BLaER1 treated with 17β-estradiol and CSF1 and Interleukin-3, amounts not matched to agents 10 nM and 100 nM (cell line): Measurements from ENCODE around the gene HIC1.

Source experiments
- H3K27ac ChIP-seq, 11 experiments: shearing (Covaris generic); formaldehyde crosslinking; 2 replicates each; pipeline ENCODE4 v1.8.1; 2022
- H3K27me3 ChIP-seq, 11 experiments: shearing (Covaris generic); formaldehyde crosslinking; 2 replicates each; pipeline ENCODE4 v1.8.1; 2022
- H3K36me3 ChIP-seq, 11 experiments: shearing (Covaris generic); formaldehyde crosslinking; 2 replicates each; pipeline ENCODE4 v1.8.1; 2022
- H3K4me1 ChIP-seq, 10 experiments: shearing (Covaris generic); formaldehyde crosslinking; 2 replicates each; pipeline ENCODE4 v1.8.1; 2022
- H3K4me2 ChIP-seq, 11 experiments: shearing (Covaris generic); formaldehyde crosslinking; 2 replicates each; pipeline ENCODE4 v1.8.1; 2022
- H3K4me3 ChIP-seq, 10 experiments: shearing (Covaris generic); formaldehyde crosslinking; 2 replicates each; pipeline ENCODE4 v1.8.1; 2022
- H3K9ac ChIP-seq, 11 experiments: shearing (Covaris generic); formaldehyde crosslinking; 2 replicates each; pipeline ENCODE4 v1.8.1; 2022
- H3K9me3 ChIP-seq, 11 experiments: shearing (Covaris generic); formaldehyde crosslinking; replicated peaks in 1 of 11; 2 replicates each; pipeline ENCODE4 v1.8.1; 2022
- H4K20me1 ChIP-seq, 11 experiments: shearing (Covaris generic); formaldehyde crosslinking; 2 replicates each; pipeline ENCODE4 v1.8.1; 2022
- Cebpa-rat ChIP-seq, 11 experiments: shearing (Covaris generic); IDR thresholded peaks; 2 replicates each; pipeline ENCODE4 v1.8.1; 2022

The HIC1 gene

DNA sequence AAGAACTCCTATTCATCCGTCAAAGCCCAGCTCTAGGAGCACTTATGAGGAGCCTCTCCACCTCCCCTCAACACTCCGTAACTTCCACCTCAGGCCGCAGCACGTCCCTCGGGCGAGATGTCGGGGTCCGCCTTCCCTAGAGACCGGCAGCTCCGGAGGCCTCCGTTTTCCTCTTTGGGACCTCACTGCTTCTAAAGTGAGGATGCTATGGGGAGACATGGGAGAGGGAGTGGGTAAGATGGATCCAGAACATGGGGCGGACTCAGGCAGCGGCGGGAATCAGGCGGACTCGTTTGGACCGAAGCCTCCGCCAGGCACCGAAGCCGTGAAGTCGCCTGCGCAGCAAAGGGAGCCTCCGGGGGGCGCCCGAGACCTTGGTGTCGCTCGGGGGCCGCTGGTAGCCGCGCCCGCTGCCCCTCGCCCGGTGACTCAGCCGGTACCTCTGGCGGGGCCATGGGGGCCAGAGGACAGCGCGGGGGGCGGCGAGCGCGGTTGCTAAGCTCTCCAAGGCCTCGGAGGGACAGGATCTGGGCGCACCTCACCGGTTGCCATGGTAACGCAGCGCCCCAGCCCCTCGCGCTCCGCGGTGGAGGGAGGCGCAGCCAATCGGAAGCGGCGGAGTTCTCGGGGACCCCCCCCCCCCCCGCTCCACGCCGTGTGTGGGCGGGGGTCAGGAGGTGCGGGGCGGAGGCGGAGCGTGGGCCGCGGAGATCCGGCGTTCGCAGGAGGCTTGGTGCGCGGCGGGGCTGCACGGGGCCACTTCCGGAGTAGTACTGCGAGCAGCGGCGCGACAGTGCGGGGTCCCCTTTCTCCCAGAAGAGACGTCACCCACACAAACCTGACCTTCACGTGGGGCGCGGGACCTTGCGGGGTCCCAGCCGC, 1.3 kb upstream of the HIC1 start:
- Histone ChIP-seq H3K27ac (no peak overlapping the region; a peak in 1 of 22 replicates), H3K4me2 (peak overlapping the region; percentile 93 to 100 (median 99)), H3K9me3 (no peaks in the 10 kb centered on the region), H3K9ac (peak overlapping the region; percentile 12 to 64 (median 38); a peak in 13 of 22 replicates), H3K4me3 (peak overlapping the region; percentile 50 to 76 (median 64)), H3K4me1 (peaks cover 51 to 79% (median 67%) of the 10 kb centered on the region in 10 experiments), H4K20me1 (peaks cover 34 to 69% (median 56%) of the 10 kb centered on the region in 11 experiments; a peak in 20 of 22 replicates), H3K36me3 (peaks cover 0 to 8% (median 0%) of the 10 kb centered on the region in 11 experiments; a peak in 5 of 22 replicates), H3K27me3 (peaks cover 77 to 94% (median 94%) of the 10 kb centered on the region in 11 experiments)
- no peak for TF ChIP-seq Cebpa-rat (IDR thresholded peaks at IDR 0.05)

DNA sequence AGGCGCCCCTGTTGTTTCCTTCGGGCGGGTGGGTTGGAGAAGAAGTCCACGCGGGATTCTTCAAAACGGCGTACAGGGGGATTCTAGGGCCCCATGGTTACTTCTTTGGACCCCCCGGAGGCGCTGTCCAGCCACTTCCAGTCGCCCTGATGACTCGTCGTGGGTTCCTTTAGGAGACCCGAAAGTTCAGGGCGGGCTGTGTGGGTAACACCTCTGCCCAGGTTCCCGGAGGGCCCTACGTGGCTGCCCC, 716 bp upstream of the HIC1 start:
- peaks cover 0 to 8% (median 0%) of the 10 kb centered on the region in 11 experiments; a peak in 5 of 22 replicates for H3K36me3 ChIP-seq
- no peaks in the 10 kb centered on the region for H3K9me3 ChIP-seq
- peak overlapping the region in 3 of 11 experiments; percentile 39 to 64 (median 39); a peak in 2 of 22 replicates for H3K9ac ChIP-seq
- peaks cover 77 to 93% (median 92%) of the 10 kb centered on the region in 11 experiments for H3K27me3 ChIP-seq
- no peak for TF ChIP-seq Cebpa-rat (IDR thresholded peaks at IDR 0.05)
- peak overlapping the region; percentile 93 to 100 (median 99) for H3K4me2 ChIP-seq
- peaks cover 46 to 78% (median 67%) of the 10 kb centered on the region in 10 experiments for H3K4me1 ChIP-seq
- no peak overlapping the region for H3K27ac ChIP-seq
- H4K20me1 ChIP-seq, result peaks cover 34 to 72% (median 58%) of the 10 kb centered on the region in 11 experiments; a peak in 20 of 22 replicates
- peak overlapping the region; percentile 50 to 76 (median 64) for H3K4me3 ChIP-seq

DNA sequence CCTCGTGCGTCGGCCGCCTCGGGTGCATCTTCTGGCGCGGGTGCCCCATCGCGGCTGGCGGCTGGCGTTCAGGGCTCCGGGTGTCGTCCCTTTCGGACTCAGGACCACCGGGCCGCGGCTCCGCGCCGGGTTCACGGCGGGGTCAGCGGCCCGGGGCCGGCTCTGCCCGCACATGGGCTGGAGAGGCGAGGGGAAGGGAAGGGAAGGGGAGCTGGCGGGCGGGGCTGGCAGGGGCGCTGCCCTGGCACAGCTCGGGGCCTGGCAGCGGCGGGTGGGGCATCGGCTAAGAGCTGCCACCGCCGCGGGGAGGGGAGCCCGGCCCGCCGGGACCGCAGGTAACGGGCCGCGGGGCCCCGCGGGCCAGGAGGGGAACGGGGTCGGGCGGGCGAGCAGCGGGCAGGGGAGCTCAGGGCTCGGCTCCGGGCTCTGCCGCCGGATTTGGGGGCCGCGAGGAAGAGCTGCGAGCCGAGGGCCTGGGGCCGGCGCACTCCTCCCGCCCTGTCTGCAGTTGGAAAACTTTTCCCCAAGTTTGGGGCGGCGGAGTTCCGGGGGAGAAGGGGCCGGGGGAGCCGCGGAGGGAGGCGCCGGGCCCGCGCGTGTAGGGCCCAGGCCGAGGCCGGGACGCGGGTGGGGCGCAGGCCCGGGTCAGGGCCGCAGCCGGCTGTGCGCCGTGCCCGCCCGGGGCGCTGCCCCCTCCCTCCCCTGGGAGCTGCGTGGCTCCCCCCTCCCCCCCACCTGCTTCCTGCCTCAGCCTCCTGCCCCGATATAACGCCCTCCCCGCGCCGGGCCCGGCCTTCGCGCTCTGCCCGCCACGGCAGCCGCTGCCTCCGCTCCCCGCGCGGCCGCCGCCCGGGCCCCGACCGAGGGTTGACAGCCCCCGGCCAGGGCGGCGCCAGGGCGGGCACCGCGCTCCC, 646 bp downstream of the HIC1 start:
- Histone ChIP-seq H3K9ac (peak overlapping the region; percentile 57 to 76 (median 71); a peak in 20 of 22 replicates), H3K4me1 (peaks cover 54 to 85% (median 75%) of the 10 kb centered on the region in 10 experiments), H3K36me3 (peaks cover 0 to 8% (median 2%) of the 10 kb centered on the region in 11 experiments; a peak in 9 of 22 replicates), H3K4me2 (peak overlapping the region; percentile 93 to 100 (median 99)), H3K9me3 (no peaks in the 10 kb centered on the region), H3K27me3 (peaks cover 71 to 96% (median 89%) of the 10 kb centered on the region in 11 experiments), H3K4me3 (peak overlapping the region; percentile 60 to 76 (median 64)), H3K27ac (peak overlapping the region in 4 of 11 experiments; percentile 32 to 48 (median 34); a peak in 5 of 22 replicates), H4K20me1 (peaks cover 34 to 75% (median 58%) of the 10 kb centered on the region in 11 experiments; a peak in 20 of 22 replicates)
- no peak for TF ChIP-seq Cebpa-rat (IDR thresholded peaks at IDR 0.05)

- Histone ChIP-seq H3K36me3 (peaks cover 0 to 15% (median 12%) of the 10 kb centered on the region in 11 experiments; a peak in 15 of 22 replicates), H4K20me1 (peaks cover 33 to 80% (median 60%) of the 10 kb centered on the region in 11 experiments; a peak in 20 of 22 replicates), H3K27me3 (peaks cover 62 to 94% (median 86%) of the 10 kb centered on the region in 11 experiments), H3K9ac (peak overlapping the region; percentile 9 to 76 (median 60); a peak in 18 of 22 replicates), H3K4me3 (peak overlapping the region; percentile 60 to 76 (median 64)), H3K9me3 (no peaks in the 10 kb centered on the region), H3K4me1 (peaks cover 59 to 86% (median 80%) of the 10 kb centered on the region in 10 experiments), H3K4me2 (peak overlapping the region; percentile 93 to 100 (median 99)), H3K27ac (peak overlapping the region in 1 of 11 experiments; percentile 13; a peak in 2 of 22 replicates)
- TF ChIP-seq Cebpa-rat (IDR thresholded peaks at IDR 0.05), result no peak
Observed at GRCh38 chr17:2056206-2057174, 1.6 kb downstream of the HIC1 start.

DNA sequence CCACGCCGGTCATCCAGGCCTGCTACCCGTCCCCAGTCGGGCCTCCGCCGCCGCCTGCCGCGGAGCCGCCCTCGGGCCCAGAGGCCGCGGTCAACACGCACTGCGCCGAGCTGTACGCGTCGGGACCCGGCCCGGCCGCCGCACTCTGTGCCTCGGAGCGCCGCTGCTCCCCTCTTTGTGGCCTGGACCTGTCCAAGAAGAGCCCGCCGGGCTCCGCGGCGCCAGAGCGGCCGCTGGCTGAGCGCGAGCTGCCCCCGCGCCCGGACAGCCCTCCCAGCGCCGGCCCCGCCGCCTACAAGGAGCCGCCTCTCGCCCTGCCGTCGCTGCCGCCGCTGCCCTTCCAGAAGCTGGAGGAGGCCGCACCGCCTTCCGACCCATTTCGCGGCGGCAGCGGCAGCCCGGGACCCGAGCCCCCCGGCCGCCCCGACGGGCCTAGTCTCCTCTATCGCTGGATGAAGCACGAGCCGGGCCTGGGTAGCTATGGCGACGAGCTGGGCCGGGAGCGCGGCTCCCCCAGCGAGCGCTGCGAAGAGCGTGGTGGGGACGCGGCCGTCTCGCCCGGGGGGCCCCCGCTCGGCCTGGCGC, 2.4 kb downstream of the HIC1 start:
- Histone ChIP-seq H3K27ac (no peak overlapping the region), H4K20me1 (peaks cover 28 to 77% (median 53%) of the 10 kb centered on the region in 11 experiments; a peak in 20 of 22 replicates), H3K4me3 (peak overlapping the region; percentile 60 to 76 (median 64); a peak in 18 of 20 replicates), H3K27me3 (peaks cover 55 to 92% (median 81%) of the 10 kb centered on the region in 11 experiments), H3K4me1 (peaks cover 59 to 90% (median 86%) of the 10 kb centered on the region in 10 experiments), H3K4me2 (peak overlapping the region; percentile 93 to 100 (median 99)), H3K36me3 (peaks cover 0 to 21% (median 16%) of the 10 kb centered on the region in 11 experiments; a peak in 15 of 22 replicates), H3K9me3 (no peaks in the 10 kb centered on the region), H3K9ac (peak overlapping the region in 9 of 11 experiments; percentile 17 to 76 (median 34); a peak in 11 of 22 replicates)
- no peak for TF ChIP-seq Cebpa-rat (IDR thresholded peaks at IDR 0.05)

DNA sequence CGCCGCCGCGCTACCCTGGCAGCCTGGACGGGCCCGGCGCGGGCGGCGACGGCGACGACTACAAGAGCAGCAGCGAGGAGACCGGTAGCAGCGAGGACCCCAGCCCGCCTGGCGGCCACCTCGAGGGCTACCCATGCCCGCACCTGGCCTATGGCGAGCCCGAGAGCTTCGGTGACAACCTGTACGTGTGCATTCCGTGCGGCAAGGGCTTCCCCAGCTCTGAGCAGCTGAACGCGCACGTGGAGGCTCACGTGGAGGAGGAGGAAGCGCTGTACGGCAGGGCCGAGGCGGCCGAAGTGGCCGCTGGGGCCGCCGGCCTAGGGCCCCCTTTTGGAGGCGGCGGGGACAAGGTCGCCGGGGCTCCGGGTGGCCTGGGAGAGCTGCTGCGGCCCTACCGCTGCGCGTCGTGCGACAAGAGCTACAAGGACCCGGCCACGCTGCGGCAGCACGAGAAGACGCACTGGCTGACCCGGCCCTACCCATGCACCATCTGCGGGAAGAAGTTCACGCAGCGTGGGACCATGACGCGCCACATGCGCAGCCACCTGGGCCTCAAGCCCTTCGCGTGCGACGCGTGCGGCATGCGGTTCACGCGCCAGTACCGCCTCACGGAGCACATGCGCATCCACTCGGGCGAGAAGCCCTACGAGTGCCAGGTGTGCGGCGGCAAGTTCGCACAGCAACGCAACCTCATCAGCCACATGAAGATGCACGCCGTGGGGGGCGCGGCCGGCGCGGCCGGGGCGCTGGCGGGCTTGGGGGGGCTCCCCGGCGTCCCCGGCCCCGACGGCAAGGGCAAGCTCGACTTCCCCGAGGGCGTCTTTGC, 3.1 kb downstream of the HIC1 start:
- Histone ChIP-seq H3K4me1 (peaks cover 65 to 97% (median 93%) of the 10 kb centered on the region in 10 experiments), H3K36me3 (peaks cover 0 to 26% (median 21%) of the 10 kb centered on the region in 11 experiments; a peak in 16 of 22 replicates), H3K4me3 (peak overlapping the region; percentile 48 to 76 (median 64); a peak in 17 of 20 replicates), H3K9me3 (no peaks in the 10 kb centered on the region), H4K20me1 (peaks cover 28 to 77% (median 53%) of the 10 kb centered on the region in 11 experiments; a peak in 20 of 22 replicates), H3K4me2 (peak overlapping the region; percentile 93 to 100 (median 99)), H3K9ac (peak overlapping the region in 4 of 11 experiments; percentile 18 to 73 (median 47); a peak in 4 of 22 replicates), H3K27ac (0 out of 22 replicates have a peak overlapping the region, but pooled peaks of 1 of the 11 experiments have one; percentile 31), H3K27me3 (peaks cover 53 to 88% (median 78%) of the 10 kb centered on the region in 11 experiments)
- TF ChIP-seq Cebpa-rat (IDR thresholded peaks at IDR 0.05), result no peak
